K562 (cell line): ENCODE data around the gene MYO15A. TPM values are rescaled to one million over a fixed set of nuclear protein-coding genes. Genes with fewer than 3 reads are reported as not detected.
A peak's percentile ranks its signal among the peaks of the same experiment; 100 is the strongest.

Experiments used
- ATAC-seq: fragments of 200-7000 bp; cut with Tn5 transposase; 3 replicates; pipeline ENCODE4 v1.9.1; 2020; ENCODE audit warnings: moderate library complexity
- BruUV-seq: library from RNA; stranded (reverse); fragments of 400-500 nt; replicated peaks from 2 replicates; lab custom pipeline; 2021; lab: Mats Ljungman, UMichigan
- CTCF ChIA-PET: fragments of 300-600 bp; formaldehyde crosslinking; extraction: SDS; loops from one replicate; lab custom pipeline; 2021; ENCODE audit warnings: low intra/inter-chr PET ratio; lab: Yijun Ruan, JAX
- POLR2A ChIA-PET: fragments of 300-600, 350-650 bp; sonication (Branson Sonifier 250); formaldehyde crosslinking; extraction: SDS; loops from one replicate; lab custom pipeline; 2021; ENCODE audit warnings: antibody characterized with exemption, inconsistent platforms; lab: Yijun Ruan, JAX
- DNase-seq, 4 experiments: peaks; one replicate each; pipeline versions ENCODE4 v3.0.0 to v3.0.0-alpha.2; 2011 to 2018; ENCODE audit warnings: low spot score in 3 of 4, mixed read lengths in 3 of 4; ENCODE audit errors: extremely low read depth in 1 of 4
- FAIRE-seq: peaks from 2 replicates; lab custom pipeline; 2011; peaks lifted over from hg19 to GRCh38; lab: Jason Lieb, UNC
- H2AFZ ChIP-seq: 2 replicates; pipeline ENCODE4 v1.6.0; 2011; ENCODE audit warnings: low read depth, low read length, control low read depth, inconsistent platforms
- H3K27ac ChIP-seq: fragments of 200-600 bp; 3 replicates; pipeline ENCODE4 v1.8.0; 2011; ENCODE audit warnings: low read depth, mild to moderate bottlenecking, control low read depth, inconsistent platforms, low read length, moderate library complexity, mixed read lengths; ENCODE audit errors: extremely low read depth
- H3K27me3 ChIP-seq, 2 experiments: fragments of 300-600 bp in 1 of 2; 2 replicates in 1 of 2; 3 replicates in 1 of 2; pipeline versions ENCODE4 v1.6.0 to v1.8.0; 2011; ENCODE audit warnings: inconsistent platforms in 2 of 2, low read length in 2 of 2, mild to moderate bottlenecking in 1 of 2, mixed read lengths in 1 of 2, moderate library complexity in 1 of 2; ENCODE audit not compliant: control insufficient read depth in 2 of 2, insufficient read depth in 2 of 2
- H3K36me3 ChIP-seq: fragments of 300-600 bp; 3 replicates; pipeline ENCODE4 v1.8.0; 2011; ENCODE audit warnings: mild to moderate bottlenecking, low read length, inconsistent platforms; ENCODE audit not compliant: control insufficient read depth, insufficient read depth
- H3K4me1 ChIP-seq, 2 experiments: fragments of 200-600 bp in 1 of 2; replicated peaks in 1 of 2; 2 replicates in 1 of 2; 3 replicates in 1 of 2; pipeline versions ENCODE4 v1.5.1 to v1.8.0; 2011; ENCODE audit warnings: inconsistent platforms in 2 of 2, low read length in 2 of 2, mild to moderate bottlenecking in 1 of 2, mixed read lengths in 1 of 2, moderate library complexity in 1 of 2; ENCODE audit not compliant: control insufficient read depth in 2 of 2, insufficient read depth in 2 of 2
- H3K4me2 ChIP-seq: 2 replicates; pipeline ENCODE4 v1.6.1; 2011; ENCODE audit warnings: low read length, control low read depth, inconsistent platforms, mixed read lengths; ENCODE audit not compliant: insufficient read depth
- H3K4me3 ChIP-seq: fragments of 200-600 bp; sonication (generic), shearing (Covaris generic); 2 replicates; pipeline ENCODE4 v1.5.1; 2016; ENCODE audit warnings: control low read depth, inconsistent platforms
- H3K79me2 ChIP-seq: fragments of 200-600 bp; 3 replicates; pipeline ENCODE4 v1.8.0; 2011; ENCODE audit warnings: low read length, inconsistent platforms; ENCODE audit not compliant: control insufficient read depth, insufficient read depth
- H3K9ac ChIP-seq, 2 experiments: 2 replicates each; pipeline versions ENCODE4 v1.6.0 to v1.6.1; 2011; ENCODE audit warnings: low read depth in 2 of 2, low read length in 2 of 2, control low read depth in 1 of 2, inconsistent platforms in 1 of 2, mild to moderate bottlenecking in 1 of 2, mixed read lengths in 1 of 2; ENCODE audit not compliant: insufficient read depth in 1 of 2
- H3K9me1 ChIP-seq: one replicate; pipeline ENCODE4 v1.6.0; 2011; ENCODE audit warnings: inconsistent platforms, mild to moderate bottlenecking, low read length, moderate library complexity; ENCODE audit not compliant: control insufficient read depth, insufficient read depth
- H3K9me3 ChIP-seq: replicated peaks from 2 replicates; pipeline ENCODE4 v1.5.1; 2011; ENCODE audit warnings: low read depth, low read length, inconsistent platforms; ENCODE audit not compliant: control insufficient read depth, insufficient read depth
- H4K20me1 ChIP-seq: replicated peaks from 2 replicates; pipeline ENCODE4 v1.6.1; 2011; ENCODE audit warnings: low read length, inconsistent platforms, mixed read lengths; ENCODE audit not compliant: control insufficient read depth, insufficient read depth
- CGGBP1 ChIP-seq: fragments of 250-450 bp; sonication (Bioruptor Pico); IDR thresholded peaks from 2 replicates; pipeline ENCODE4 v1.9.0; 2021; ENCODE audit warnings: mild to moderate bottlenecking
- FOXK1 ChIP-seq: sonication (generic); formaldehyde crosslinking; IDR thresholded peaks from 2 replicates; pipeline ENCODE4 v1.8.0; 2022; ENCODE audit warnings: missing genetic modification reagents, mild to moderate bottlenecking, borderline replicate concordance
- GMEB1 ChIP-seq: fragments of 250-450 bp; sonication (Bioruptor Pico); IDR thresholded peaks from 2 replicates; pipeline ENCODE4 v1.4.0; 2020; ENCODE audit warnings: mild to moderate bottlenecking
- HNRNPK ChIP-seq: fragments of 200-400 bp; formaldehyde crosslinking; IDR thresholded peaks from one replicate; pipeline ENCODE4 v1.6.1; 2018; ENCODE audit warnings: mild to moderate bottlenecking, low read depth, low read length; ENCODE audit not compliant: poor library complexity, severe bottlenecking
- HNRNPLL ChIP-seq: fragments of 200-400 bp; formaldehyde crosslinking; IDR thresholded peaks from 2 replicates; pipeline ENCODE4 v1.6.1; 2017; ENCODE audit warnings: low read length, low read depth, mild to moderate bottlenecking; ENCODE audit not compliant: poor library complexity, severe bottlenecking
- KLF1 ChIP-seq: fragments of 450-650 bp; IDR thresholded peaks from 2 replicates; pipeline ENCODE4 v1.6.1; 2016; ENCODE audit warnings: missing genetic modification characterization, missing compliant biosample characterization
- MCM7 ChIP-seq, 2 experiments: fragments of 450-650 bp; IDR thresholded peaks; 2 replicates each; pipeline ENCODE4 v1.6.1; 2016 to 2018
- NCOA6 ChIP-seq: fragments of 450-650 bp; IDR thresholded peaks from 2 replicates; pipeline ENCODE4 v1.6.1; 2017; ENCODE audit warnings: mild to moderate bottlenecking
- NFRKB ChIP-seq: fragments of 450-650 bp; IDR thresholded peaks from 2 replicates; pipeline ENCODE4 v1.6.1; 2016; ENCODE audit warnings: low read depth
- RBFOX2 ChIP-seq: fragments of 200-400 bp; formaldehyde crosslinking; IDR thresholded peaks from 2 replicates; pipeline ENCODE4 v1.6.1; 2017; ENCODE audit warnings: low read depth, mild to moderate bottlenecking, low read length, moderate library complexity
- SP2 ChIP-seq: IDR thresholded peaks from 2 replicates; pipeline ENCODE4 v1.6.1; 2011; ENCODE audit warnings: mild to moderate bottlenecking, low read depth, low read length, moderate library complexity; ENCODE audit not compliant: poor library complexity, severe bottlenecking; ENCODE audit errors: extremely low read depth
- TAF1 ChIP-seq: IDR thresholded peaks from 2 replicates; pipeline ENCODE4 v1.6.1; 2011; ENCODE audit warnings: mild to moderate bottlenecking, low read length, moderate library complexity; ENCODE audit not compliant: insufficient read depth, control insufficient read depth, severe bottlenecking; ENCODE audit errors: extremely low read depth
- TBP ChIP-seq: optimal IDR thresholded peaks from 2 replicates; pipeline ENCODE3; 2011; ENCODE audit warnings: low read depth, low read length, improper control_type of control experiment
- ZBTB9 ChIP-seq: fragments of 450-650 bp; formaldehyde crosslinking; IDR thresholded peaks from 2 replicates; pipeline ENCODE4 v1.4.0; 2020; ENCODE audit warnings: mild to moderate bottlenecking, moderate library complexity
- ZKSCAN8 ChIP-seq: fragments of 200-800 bp; sonication (Bioruptor generic); IDR thresholded peaks from 2 replicates; pipeline ENCODE4 v1.6.1; 2016; ENCODE audit warnings: missing genetic modification characterization, missing compliant biosample characterization
- ZNF639 ChIP-seq, 2 experiments: fragments of 200-800 bp in 1 of 2; sonication (Bioruptor generic) in 1 of 2; sonication (generic) in 1 of 2; formaldehyde crosslinking in 1 of 2; IDR thresholded peaks in 1 of 2; conservative IDR thresholded peaks in 1 of 2; 2 replicates each; pipeline versions ENCODE4 v1.5.0 to v1.6.1; 2016 to 2020; ENCODE audit warnings: missing compliant biosample characterization in 1 of 2, missing genetic modification characterization in 1 of 2, missing genetic modification reagents in 1 of 2
- ZNF717 ChIP-seq: fragments of 250-450 bp; sonication (Bioruptor Pico); IDR thresholded peaks from 2 replicates; pipeline ENCODE4 v1.5.0; 2021
- in situ Hi-C: fragments of 300-500 bp; cut with MboI; formaldehyde crosslinking; loops from 4 replicates; pipeline ENCODE4 v1.15.0; 2018; ENCODE audit warnings: inconsistent platforms, mixed read lengths
- intact Hi-C: fragments of 100-400 bp; cut with micrococcal nuclease; formaldehyde crosslinking; loops from 2 replicates; pipeline ENCODE4 v1.14.2; 2022
- polyA plus RNA-seq, 8 experiments: library from polyadenylated mRNA; depleted of rRNA in 4 of 8; stranded (reverse) in 5 of 8; unstranded in 3 of 8; fragments of >200 nt; fragmentation: Nextera tagmentation in 2 of 8; fragmentation: Illumina TruSeq in 1 of 8; extraction: Ambion mirVana in 2 of 8; extraction: Trizol in 1 of 8; gene quantifications; 2 replicates each; pipeline versions ENCODE4 v1.2.1 to v1.2.3, GENCODE V29; 2011 to 2014; ENCODE audit warnings: inconsistent platforms in 1 of 8, missing spikeins in 1 of 8
- total RNA-seq, 7 experiments: library from RNA; depleted of rRNA in 6 of 7; stranded (reverse); fragments of >200 nt in 6 of 7; fragmentation: Illumina TruSeq in 2 of 7; extraction: Trizol in 2 of 7; gene quantifications; 2 replicates each; pipeline versions ENCODE4 v1.2.1 to v1.2.3, GENCODE V29; 2011 to 2021; ENCODE audit warnings: low replicate concordance in 1 of 7

The MYO15A gene
- total and polyA plus RNA-seq, 9 of the 15 experiments (the other 6 are each of a cell fraction or from before 2014, with no cell fraction given), result 0.05 to 0.88 (median 0.14) TPM; not detected in 1

GRCh38 chr17:18070861-18071340 is 37.7 kb upstream of the MYO15A start (continued):
- TF ChIP-seq HNRNPLL, result no peak
- no peak for TF ChIP-seq MCM7 (IDR thresholded peaks at IDR 0.05)
- peak; percentile 31 for TF ChIP-seq TBP
- peak; percentile 67; the same call in 1 of the 2 replicates for TF ChIP-seq NFRKB
- TF ChIP-seq, all 486 proteins: peak for 17

GRCh38 chr17:18071751-18072150 is 36.8 kb upstream of the MYO15A start:
- DNase-seq (peak in 1 of 4 experiments; percentile 17), FAIRE-seq (peak; percentile 73), ATAC-seq (no peak)
- ChIA-PET POLR2A (interaction anchor here (1.0 to 1.9 kb wide), 2 partner anchors 17 to 22 kb away, joined by 3 to 9 read pairs; no protein-coding TSS in a partner anchor), CTCF (no interaction called here)
- in situ Hi-C loops (no loop called here), intact Hi-C loops (no loop called here)
- Histone ChIP-seq H3K36me3 (no peaks in the 10 kb centered on the region), H3K9ac (peak overlapping the region in 1 of 2 experiments; percentile 58; a peak in 1 of 4 replicates), H3K4me2 (no peak overlapping the region), H3K79me2 (no peaks in the 10 kb centered on the region), H4K20me1 (no peaks in the 10 kb centered on the region), H3K4me3 (no peak overlapping the region), H3K27ac (peak overlapping the region; percentile 77; the same call in 1 of the 3 replicates), H3K9me3 (no peaks in the 10 kb centered on the region), H2AFZ (peak overlapping the region; percentile 96), H3K9me1 (no peaks in the 10 kb centered on the region), H3K4me1 (peaks cover 3 to 35% of the 10 kb centered on the region in 2 experiments; a peak in 3 of 5 replicates), H3K27me3 (no peaks in the 10 kb centered on the region)
- BruUV-seq, result no TSS peak
- TF ChIP-seq NCOA6 (no peak), ZNF639 (CRISPR knock-in tag; conservative IDR thresholded peaks at IDR 0.05 in 1 of 2, IDR thresholded peaks at IDR 0.05 in 1 of 2) (no peak), SP2 (no peak), FOXK1 (CRISPR knock-in tag) (no peak), CGGBP1 (no peak), ZKSCAN8 (CRISPR knock-in tag) (no peak), KLF1 (tag) (no peak), HNRNPK (no peak), ZNF717 (no peak), ZBTB9 (CRISPR knock-in tag) (no peak), RBFOX2 (no peak), GMEB1 (CRISPR knock-in tag) (no peak), TAF1 (no peak)
